Left kidney (tissue), 8 donors: ENCODE measurements around the gene ZNF280C. TPM values are rescaled to one million over a fixed set of nuclear protein-coding genes. Genes with fewer than 3 reads are reported as not detected.
"Not testable (repeated sequence)": the region's sequence is repeated elsewhere in the genome, so short reads cannot be mapped to it uniquely, and the experiment has no call there.

Experiments
- DNase-seq: peaks from one replicate; pipeline ENCODE4 v3.0.0-alpha.2; 2013
- long read RNA-seq, 8 donors: transcript quantifications; one replicate each; lab custom pipeline, GENCODE V29; 2026
- polyA plus RNA-seq: library from polyadenylated mRNA; unstranded; fragments of 120-200 nt; gene quantifications from one replicate; pipeline ENCODE4 v1.2.1, GENCODE V29; 2013; ENCODE audit not compliant: insufficient read length

The ZNF280C gene, protein sequence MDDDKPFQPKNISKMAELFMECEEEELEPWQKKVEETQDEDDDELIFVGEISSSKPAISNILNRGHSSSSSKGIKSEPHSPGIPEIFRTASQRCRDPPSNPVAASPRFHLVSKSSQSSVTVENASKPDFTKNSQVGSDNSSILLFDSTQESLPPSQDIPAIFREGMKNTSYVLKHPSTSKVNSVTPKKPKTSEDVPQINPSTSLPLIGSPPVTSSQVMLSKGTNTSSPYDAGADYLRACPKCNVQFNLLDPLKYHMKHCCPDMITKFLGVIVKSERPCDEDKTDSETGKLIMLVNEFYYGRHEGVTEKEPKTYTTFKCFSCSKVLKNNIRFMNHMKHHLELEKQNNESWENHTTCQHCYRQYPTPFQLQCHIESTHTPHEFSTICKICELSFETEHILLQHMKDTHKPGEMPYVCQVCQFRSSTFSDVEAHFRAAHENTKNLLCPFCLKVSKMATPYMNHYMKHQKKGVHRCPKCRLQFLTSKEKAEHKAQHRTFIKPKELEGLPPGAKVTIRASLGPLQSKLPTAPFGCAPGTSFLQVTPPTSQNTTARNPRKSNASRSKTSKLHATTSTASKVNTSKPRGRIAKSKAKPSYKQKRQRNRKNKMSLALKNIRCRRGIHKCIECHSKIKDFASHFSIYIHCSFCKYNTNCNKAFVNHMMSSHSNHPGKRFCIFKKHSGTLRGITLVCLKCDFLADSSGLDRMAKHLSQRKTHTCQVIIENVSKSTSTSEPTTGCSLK
- polyA plus RNA-seq, result 10.2 TPM
- long read RNA-seq, donor 1, result 0 reads
- long read RNA-seq, donor 2, result 0 reads
- long read RNA-seq, donor 3, full-length matches to known transcripts, result 1 of 1 reads
- long read RNA-seq, donor 3, partial matches to known transcripts, result 0 of 1 reads
- long read RNA-seq, donor 3, other reads (novel, unspliced or antisense), result 0 of 1 reads
- long read RNA-seq, donor 4, result 0 reads
- long read RNA-seq, donor 5, result 0 reads
- long read RNA-seq, donor 6, result 0 reads
- long read RNA-seq, donor 7, full-length matches to known transcripts, result 1 of 1 reads
- long read RNA-seq, donor 7, partial matches to known transcripts, result 0 of 1 reads
- long read RNA-seq, donor 7, other reads (novel, unspliced or antisense), result 0 of 1 reads
- long read RNA-seq, donor 8, result 0 reads

DNA sequence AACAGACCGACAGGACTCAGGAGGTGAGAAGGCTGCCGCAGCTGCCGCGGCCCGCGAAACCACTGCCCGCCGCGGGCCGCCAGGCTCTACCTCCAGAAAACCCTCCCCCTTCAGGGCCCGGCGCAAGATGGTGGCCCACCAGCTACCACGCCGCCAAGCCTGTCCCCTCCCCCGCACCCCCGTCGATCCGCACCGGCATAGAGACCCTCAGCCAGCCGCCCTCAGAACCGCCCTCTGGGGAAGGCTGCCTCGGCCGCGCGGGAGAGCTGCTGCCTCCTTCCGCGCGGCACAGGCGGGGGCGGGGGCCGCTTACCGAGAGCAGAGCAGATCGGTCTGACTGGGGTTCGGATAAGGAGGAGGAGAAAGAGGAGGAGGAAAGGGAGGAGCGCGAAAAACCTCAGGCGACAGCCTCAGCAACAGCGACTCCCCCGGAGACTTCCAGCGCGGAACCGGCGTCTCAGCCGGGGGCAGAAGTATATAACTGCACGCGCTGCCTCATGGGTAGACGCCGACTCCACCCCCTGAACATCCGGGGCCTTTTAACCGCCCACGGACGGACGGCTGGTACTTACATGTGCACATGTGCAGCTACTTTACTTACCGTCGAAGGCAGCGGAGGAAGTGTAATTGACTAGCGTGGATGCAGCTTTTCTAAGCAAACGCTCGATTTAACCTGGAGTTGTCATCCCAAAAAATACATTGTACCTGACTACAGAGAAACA lies at the start of gene ZNF280C:
Gene ZNF280C, minus strand, starts transcription at position 451 of the 722 bp plus-strand sequence. CDS start 8,450 bp downstream, outside the sequence.
- DNase-seq, result peak; percentile 83

DNA sequence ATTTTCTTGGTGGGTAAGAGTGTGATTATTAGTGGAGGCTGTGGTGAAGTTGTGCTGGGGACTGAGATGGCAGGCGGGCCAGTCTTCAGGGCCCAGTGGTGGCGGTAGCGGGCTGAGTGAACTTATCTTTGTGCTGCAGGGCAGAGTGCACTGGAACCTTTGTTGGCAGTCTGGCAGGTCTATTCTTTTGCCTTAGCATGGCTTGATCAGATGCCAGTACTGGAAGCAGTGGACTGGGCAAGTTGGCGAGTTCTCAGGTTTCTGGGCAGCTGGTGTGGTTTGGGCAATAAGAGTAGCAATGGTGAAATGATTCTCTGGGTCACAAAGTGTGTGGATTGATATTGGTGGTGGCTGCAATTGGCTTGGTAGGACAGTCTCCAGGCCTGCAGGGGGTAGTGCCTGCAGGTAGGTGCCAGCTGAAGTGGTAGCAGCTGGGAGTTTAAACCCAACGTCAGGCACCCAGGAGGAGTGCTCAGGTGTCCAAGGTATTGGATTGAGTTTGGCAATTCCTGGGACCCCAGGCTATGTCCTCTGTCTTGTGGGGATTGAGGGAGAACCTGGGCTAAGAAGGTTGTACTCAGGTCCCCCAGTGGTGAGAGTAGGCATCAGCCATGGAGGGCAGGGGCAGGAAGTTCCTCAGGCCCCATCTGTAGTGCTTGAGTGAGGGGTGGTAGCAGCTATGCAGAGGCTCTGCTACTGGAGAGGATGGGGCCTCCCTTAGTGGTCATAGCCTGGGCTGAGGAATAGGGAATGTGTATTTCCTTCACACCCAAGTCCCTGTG lies 36.1 kb upstream of the ZNF280C start:
- no peak for DNase-seq

DNA sequence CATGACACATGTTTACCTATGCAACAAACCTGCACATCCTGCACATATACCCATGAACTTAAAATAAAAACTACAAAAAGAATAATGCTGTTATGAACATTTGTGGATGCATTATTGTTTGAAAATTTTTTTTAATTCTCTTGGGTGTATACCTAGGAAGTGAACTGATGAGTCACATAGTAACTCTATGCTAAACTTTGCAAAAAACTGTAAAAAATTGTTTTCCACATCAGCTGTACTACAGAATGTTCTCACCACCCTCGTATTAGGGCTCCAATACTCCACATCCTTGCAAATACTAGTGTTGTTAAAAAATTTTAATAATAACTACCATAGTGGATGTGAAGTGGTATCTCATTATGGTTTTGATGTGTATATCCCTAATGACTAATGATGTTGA lies 33.3 kb upstream of the ZNF280C start:
- no peak for DNase-seq

DNA sequence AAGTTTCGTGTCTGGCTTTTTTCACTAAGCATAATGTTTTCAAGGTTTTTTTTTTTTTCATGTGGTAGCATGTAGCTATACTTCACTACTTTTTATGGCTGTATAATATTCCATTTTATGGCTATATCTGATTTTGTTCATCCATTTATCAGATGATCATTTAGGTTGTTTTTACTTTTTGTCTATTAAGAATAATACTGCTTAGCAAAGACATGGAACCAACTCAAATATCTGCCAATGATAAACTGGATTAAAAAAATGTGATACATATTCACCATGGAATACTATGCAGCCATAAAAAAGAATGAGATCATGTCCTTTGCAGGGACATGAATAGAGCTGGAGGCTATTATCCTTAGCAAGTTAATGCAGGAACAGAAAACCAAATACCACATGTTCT lies 32.7 kb upstream of the ZNF280C start:
- no peak for DNase-seq

DNA sequence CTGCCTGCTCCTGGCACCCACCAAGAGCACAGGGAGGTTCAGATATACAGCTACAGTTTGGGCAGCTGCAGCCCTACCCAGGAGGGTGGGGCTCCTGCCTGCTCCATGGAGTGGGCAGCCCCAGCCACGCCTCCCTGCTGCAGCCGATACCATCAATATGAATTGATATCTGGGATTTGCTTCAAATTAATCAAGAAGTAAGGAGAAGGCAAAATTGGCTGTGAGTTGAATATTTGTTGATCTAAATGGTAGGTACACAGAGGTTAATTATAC lies 31.2 kb upstream of the ZNF280C start:
- no peak for DNase-seq

DNA sequence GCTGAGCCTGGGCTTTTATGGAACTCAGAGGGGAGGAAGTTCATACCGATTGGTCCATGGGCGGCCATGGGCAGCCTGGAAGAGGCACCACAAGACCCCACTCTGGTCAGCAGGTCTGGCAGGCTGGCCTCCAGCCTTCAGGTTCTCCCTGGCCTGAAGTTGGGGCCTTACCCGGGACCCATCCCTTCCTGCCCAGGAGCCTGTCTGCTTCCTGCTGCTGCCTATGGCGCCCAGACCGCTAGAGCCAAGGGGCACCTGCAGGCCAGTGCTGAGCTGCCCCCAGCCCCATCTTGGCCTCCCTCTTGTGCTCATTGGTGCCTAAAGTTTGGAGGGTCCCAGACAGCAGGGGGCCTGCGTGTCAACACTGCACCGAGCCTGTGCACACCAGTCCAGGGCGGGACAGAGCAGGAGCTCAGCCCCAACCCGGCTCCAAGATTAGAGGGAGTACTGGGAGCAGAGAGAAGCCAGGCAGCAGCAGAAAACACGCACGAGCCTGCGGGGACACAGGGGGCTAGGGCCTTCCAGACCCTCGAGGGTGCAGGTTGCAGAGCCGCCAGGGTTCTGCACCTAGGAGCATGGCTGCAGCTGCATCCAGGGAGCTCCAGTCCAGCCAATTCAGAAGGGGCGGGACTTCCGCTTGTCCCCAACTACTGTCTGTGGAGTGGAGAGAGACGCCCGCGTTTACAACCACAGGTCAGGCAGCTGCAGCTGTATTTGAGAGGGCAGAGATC lies 30.7 kb upstream of the ZNF280C start:
- no peak for DNase-seq

DNA sequence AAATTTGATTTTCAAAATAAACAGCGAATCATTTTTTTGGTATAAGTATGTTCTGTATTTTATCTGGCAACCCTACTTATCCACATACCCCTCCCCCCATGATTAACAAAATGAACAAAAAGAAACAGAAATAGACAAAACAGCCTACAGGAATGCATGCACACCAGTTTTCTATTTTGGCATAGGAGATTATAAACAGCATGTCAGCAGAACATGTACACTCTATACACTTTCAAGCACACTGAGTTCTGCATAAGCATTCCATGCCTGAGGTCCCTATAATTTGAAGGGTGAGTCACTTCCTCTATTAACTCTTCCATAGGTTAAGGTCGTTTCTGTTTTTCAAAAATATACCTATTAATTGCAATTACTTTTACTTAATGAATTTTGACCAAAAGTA lies 28.0 kb upstream of the ZNF280C start:
- no peak for DNase-seq

DNA sequence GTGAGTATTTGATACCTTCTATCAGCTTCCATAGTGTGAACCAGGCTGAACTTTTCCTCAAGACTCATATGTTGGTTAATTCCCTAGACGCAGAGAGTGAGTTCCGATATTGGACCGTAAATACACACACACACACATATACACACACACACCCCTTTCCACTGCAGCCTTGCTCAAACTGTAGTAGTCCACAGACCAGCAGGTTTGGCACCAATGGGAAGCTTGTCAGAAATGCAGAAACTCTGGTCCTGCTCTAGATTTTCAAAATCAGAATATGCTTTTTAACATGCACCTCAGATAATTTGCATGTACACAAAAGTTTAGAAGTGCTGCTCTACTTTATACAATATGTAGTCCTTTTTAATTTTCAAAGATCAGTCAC lies 27.6 kb upstream of the ZNF280C start:
- DNase-seq, result no peak

DNA sequence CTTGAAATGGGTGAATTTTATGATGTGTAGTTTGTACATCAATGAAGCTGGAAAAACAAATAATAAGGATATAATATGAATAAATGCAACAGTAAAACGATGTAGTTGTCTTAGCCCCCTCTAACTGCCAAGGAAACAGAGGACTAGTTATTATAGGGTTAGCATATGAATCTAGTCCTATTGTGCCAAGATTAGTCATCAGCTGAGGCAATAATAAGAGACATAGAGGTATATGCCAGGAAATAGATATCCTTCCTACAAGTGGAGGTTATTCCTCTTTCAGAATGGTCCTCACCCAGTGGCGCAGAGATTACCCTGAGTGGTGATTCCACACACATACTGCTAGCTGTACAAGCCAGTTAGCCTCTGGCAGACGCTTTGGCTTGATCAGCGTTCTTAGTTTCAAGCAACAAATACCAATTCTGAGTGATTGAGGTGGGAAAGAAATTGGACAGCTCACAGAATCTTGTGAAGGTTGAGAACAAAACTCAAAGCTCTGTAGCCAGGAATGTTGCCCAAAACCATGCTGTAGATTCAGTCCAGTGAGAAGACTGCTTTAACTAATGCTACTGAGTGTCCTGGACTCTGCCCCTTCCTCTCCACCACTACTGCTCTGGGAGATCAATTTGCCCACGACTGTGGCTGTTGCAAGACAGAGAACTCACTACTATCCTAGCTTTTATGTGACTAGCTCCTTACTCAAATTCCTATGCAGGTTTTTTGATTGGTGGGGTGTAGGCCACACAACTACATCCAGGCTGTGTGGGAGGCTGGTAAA lies 27.0 kb upstream of the ZNF280C start:
- no peak for DNase-seq

DNA sequence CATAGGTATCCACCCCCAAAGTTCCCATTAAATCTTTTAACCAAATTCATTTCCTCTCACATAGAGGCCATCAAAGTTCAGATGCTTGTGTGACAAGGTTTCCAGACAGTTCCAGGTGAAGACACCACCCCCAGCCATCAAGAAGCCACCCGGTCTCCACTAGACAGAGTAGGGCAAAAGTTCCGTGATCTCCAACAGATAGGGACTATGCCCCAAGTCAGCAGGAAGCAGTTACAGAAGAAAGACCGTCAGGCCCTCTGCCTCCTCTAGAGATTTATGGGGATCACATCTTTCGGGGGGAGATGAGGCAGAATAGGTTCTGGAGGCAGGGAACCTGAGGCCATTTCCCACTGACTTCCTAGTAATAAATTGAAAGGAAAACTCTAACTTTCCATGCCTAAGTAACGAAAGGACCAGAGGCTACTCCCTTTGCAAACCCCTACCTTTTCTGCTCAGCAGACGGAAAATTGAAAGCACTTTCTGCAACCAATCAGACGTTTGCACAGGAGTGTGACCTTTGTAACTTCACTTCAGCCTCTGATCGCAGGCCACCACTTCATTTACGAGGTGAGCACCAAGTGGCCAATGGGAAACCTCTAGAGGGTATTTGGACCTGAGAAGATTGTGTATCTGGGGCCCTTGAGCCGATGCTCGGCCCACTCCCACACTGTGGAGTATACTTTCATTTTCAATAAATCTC lies 18.5 kb upstream of the ZNF280C start:
- no peak for DNase-seq

DNA sequence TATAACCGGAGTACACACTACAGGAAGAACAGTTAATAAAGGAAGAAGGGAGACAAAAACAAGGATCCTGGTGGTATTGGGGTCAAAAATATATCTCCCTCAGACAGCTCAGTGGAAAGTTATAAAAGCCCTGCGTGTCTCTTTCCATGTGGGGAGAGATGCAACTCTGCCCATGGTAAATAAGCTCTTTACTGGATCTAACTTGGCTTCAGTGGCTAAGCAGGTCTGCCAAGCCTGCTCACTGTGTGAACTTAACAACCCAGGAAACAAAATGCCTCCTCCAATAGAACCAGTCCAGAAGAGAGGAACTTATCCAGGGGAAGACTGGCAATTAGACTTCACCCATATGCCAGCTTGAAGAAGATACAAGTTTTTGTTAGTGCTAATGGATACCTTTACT lies 17.0 kb upstream of the ZNF280C start:
- no peak for DNase-seq

DNA sequence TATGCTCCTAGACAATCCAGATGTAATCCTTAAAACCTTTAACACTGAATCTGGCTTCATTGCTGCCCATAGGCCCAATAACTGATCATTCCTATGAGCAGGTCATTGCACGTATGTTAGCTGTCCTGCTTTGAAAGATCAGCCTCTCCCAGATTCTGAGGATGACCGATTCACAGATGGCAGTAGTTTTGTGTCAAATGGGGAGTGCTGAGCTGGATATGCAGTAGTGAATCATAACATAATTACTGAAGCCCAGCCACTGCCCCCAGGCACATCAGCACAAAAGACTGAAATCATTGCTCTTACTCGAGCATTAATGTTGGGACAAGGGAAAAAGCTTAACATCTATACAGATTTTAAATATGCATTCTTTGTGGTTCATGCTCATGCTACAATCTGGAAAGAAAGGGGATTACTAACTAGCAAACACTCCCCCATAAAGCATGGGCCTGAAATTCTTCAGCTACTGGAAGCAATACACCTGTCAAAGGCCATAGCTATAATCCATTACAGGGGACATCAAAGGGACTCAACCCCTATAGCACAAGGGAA lies 16.4 kb upstream of the ZNF280C start:
- no peak for DNase-seq

DNA sequence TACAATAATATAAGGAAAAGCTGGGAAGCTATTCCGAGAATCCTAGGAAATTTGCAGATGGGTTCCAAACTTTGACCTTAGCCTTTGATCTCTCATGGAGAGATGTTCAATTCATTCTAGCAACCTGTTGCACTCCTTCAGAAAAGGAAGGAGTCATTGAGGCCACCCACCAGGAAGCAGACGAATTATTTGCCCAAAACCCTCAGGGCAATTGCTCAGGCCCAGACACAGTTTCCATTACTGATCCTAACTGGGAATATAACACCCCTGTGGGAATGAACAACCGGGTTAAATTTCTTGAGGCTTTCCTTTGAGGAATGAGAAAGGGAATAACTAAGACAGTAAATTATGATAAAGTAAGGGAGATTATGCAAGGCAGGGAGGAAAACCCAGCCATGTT lies 13.5 kb upstream of the ZNF280C start:
- DNase-seq, result no peak

DNA sequence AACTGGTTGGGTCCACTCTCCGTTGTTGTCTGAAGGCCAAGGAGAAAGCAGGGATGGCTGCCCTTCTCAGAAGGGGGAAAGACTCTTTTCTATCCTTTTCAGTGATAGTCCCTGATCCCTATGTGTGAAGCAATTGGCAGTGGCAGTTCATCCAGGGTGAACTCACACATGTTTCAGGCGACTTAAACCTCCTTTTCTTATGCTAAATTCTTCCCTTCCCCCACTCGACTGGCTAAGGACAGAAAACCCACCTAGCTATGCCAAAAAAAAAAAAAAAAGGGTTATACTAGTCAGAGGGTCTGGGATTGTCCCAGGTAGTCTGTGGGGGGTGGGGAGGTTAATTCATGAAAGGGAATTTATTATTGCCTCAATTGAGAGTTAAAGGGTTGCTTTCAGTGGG lies 12.2 kb upstream of the ZNF280C start:
- no peak for DNase-seq

DNA sequence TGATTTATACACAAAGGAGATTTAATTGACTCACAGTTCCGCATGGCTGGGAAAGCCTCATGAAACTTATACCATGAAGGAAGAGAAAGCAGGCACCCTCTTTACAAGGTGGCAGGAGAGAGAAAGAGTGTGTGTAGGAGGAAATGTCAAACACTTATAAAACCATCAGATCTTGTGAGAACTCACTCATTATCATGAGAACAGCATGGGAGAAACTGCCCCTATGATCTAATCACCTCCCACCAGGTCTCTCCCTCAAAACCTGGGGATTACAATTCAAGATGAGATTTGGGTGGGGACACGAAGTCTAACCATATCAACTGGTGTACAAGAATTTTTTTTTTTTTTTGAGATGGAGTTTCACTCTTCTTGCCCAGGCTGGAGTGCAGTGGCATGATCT lies 3.6 kb upstream of the ZNF280C start:
- not testable (repeated sequence) for DNase-seq

DNA sequence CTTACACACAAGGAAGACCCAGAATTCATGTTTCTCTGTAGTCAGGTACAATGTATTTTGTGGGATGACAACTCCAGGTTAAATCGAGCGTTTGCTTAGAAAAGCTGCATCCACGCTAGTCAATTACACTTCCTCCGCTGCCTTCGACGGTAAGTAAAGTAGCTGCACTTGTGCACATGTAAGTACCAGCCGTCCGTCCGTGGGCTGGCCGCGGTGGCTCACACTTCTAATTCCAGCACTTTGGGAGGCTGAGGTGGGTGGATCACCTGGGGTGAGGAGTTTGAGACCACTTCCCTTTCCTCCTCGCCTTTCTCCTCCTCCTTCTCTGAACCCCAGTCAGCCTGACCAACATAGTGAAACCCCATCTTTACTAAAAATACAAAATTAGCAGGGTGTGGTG lies 692 bp upstream of the ZNF280C start:
- not testable (repeated sequence) for DNase-seq

DNA sequence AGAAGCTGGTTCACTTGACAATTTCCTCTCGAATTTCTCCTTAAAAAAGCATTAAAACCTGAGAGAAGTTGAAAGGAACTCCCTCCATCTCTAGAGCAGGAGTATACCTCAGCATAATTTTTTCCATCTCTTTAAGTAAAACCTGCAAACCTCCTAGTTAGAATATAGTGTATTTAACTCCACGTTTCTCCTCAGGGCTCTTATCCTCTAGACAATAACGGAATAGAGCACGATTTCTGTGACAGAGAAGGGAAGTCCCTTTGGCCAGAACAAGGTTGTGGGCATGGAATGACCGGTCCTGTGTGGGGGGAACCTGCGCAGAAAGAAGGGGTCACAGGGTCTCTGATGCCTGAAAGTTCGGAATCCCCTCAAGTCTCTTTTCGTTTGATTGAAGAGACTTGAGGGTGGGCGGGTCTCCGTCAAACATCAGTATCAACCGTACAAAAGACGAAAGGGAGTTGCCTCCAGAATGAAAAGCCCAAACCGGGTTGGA lies 697 bp downstream of the ZNF280C start:
- no peak for DNase-seq

DNA sequence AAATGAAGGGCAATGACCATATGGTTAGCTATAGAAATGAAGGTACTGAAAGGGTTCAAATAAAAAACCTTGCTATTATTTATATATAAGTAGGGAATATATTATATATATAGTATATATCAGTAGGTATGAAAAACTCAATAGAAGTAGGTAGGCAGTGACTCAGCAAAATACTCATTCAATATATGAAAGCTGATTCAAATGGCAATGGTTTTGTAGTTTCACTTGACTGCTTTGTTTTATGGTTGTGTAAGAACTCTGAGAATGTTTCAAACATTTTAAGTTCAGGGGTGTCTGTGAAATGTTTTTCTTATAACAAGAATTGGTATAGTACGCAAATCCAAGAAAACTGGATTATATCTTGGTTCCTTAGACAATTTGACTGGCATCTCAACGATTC lies 4.1 kb downstream of the ZNF280C start:
- DNase-seq, result no peak

DNA sequence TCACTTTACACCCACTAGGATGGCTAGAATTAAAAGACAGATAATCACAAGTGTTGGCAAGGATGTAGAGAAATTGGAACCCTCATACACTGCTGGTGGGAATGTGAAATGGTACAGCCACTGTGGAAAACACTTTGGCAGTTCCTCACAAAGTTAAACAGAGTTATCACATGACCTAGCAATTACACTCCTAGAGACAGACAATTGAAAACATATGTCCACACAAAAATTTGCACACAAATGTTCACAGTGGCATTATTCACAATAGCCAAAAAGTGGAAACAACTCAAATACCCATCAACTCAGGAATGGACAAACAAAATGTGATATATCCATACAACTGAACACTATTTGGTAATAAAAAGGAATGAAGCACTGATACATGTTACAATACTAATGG lies 5.7 kb downstream of the ZNF280C start:
- DNase-seq, result no peak
